GM12873 (cell line): ENCODE data around the gene TGIF2.

ENCODE experiments used
- CTCF ChIP-seq: IDR thresholded peaks from 2 replicates; pipeline ENCODE4 v1.5.1; 2012; ENCODE audit warnings: low read depth, mild to moderate bottlenecking, moderate library complexity, low read length, control low read depth; ENCODE audit not compliant: insufficient read depth; ENCODE audit errors: missing control alignments

The TGIF2 gene

DNA sequence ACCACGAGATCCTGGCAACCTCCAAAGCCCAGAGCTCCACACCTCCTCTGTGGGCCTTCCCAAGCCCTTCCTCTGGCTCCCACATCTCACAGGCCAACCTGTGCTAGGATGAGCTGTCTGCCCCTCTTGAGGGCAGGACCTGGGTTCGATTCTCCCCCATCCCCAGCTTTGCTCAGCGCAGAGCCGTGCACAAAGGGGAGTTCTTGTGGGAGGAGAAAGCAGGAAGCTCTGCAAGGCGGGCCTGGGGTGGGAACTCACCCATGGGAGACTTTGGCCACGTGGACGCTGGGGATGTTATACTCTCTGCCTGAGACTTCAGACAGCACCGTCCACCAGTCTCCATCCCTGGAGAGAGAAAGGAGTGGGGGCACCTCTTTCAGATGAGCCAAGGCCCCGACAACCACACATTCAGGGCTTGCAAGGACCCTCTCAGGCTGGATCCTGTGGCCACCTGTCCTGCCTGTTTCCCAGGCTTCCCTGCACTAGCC lies 59.9 kb downstream of the TGIF2 start:
- no peak for TF ChIP-seq CTCF

DNA sequence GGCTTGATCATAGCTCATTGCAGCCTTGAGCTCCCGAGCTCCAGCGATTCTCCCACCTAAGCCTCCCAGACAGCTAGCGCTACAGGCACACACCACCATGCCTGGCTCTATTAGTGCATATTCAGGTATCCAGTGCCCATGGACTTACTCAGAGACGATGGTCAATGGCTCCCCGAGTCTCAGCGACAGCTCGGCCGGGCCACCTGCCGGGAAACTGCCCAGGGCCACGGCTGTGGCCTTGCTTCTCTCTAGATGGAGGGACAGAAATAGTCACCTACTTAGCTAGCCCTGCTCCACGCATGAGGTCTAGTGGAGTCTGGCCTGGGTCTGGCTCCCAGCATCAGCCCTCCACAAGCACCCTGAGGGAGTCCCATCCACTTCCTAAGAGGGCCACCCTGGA lies 60.9 kb downstream of the TGIF2 start:
- no peak for TF ChIP-seq CTCF

- TF ChIP-seq CTCF = no peak
Observed at GRCh38 chr20:36641506-36641843, 68.1 kb downstream of the TGIF2 start.

GRCh38 chr20:36642136-36642535 lies 68.7 kb downstream of the TGIF2 start:
- TF ChIP-seq CTCF = no peak
